ENCODE data around the gene TAF11. TPM values are rescaled to one million over a fixed set of nuclear protein-coding genes. Genes with fewer than 3 reads are reported as not detected.
A peak's percentile ranks its signal among the peaks of the same experiment; 100 is the strongest.
"Not testable (repeated sequence)": the region's sequence is repeated elsewhere in the genome, so short reads cannot be mapped to it uniquely, and the experiment has no call there.

Gene TAF11
- total RNA-seq, 1 experiment from 2014 or later, result 169 TPM

GRCh38 chr6:34885837-34886236 lies 2.0 kb downstream of the TAF11 start:
- DNase-seq, H3K27me3 ChIP-seq, H3K9me3 ChIP-seq, H3K4me3 ChIP-seq: not testable (repeated sequence)
- peaks cover 52% of the 10 kb centered on the region for H3K36me3 ChIP-seq

GRCh38 chr6:34884996-34885395 lies 2.8 kb downstream of the TAF11 start:
- Histone ChIP-seq H3K27me3 (no peaks in the 10 kb centered on the region), H3K4me3 (no peak overlapping the region), H3K9me3 (no peaks in the 10 kb centered on the region), H3K36me3 (peaks cover 60% of the 10 kb centered on the region)
- no peak for DNase-seq

GRCh38 chr6:34884073-34884472 lies 3.8 kb downstream of the TAF11 start:
- H3K27me3 ChIP-seq, DNase-seq, H3K9me3 ChIP-seq, H3K4me3 ChIP-seq: not testable (repeated sequence)
- peaks cover 68% of the 10 kb centered on the region for H3K36me3 ChIP-seq

GRCh38 chr6:34877869-34878485 lies 9.9 kb downstream of the TAF11 start:
- H3K36me3 ChIP-seq, result peaks cover 99% of the 10 kb centered on the region

GRCh38 chr6:34877259-34877658 lies 10.6 kb downstream of the TAF11 start:
- no peaks in the 10 kb centered on the region for H3K9me3 ChIP-seq
- no peak overlapping the region for H3K4me3 ChIP-seq
- DNase-seq, result no peak
- H3K36me3 ChIP-seq, result peaks cover 99% of the 10 kb centered on the region
- no peaks in the 10 kb centered on the region for H3K27me3 ChIP-seq

More at GRCh38 chr6:34877869-34878485, 9.9 kb downstream of the TAF11 start:
- DNase-seq, result no peak
- H3K9me3 ChIP-seq, result no peaks in the 10 kb centered on the region
- H3K4me3 ChIP-seq, result no peak overlapping the region
- H3K27me3 ChIP-seq, result no peaks in the 10 kb centered on the region

GRCh38 chr6:34876472-34876871 lies 11.4 kb downstream of the TAF11 start:
- no peak overlapping the region for H3K4me3 ChIP-seq
- DNase-seq, result no peak
- no peaks in the 10 kb centered on the region for H3K9me3 ChIP-seq
- H3K36me3 ChIP-seq, result peaks cover 99% of the 10 kb centered on the region
- H3K27me3 ChIP-seq, result no peaks in the 10 kb centered on the region

GRCh38 chr6:34875292-34876213 lies 12.3 kb downstream of the TAF11 start:
- H3K36me3 ChIP-seq, result peaks cover 99% of the 10 kb centered on the region
- no peak overlapping the region for H3K4me3 ChIP-seq
- H3K9me3 ChIP-seq, result no peaks in the 10 kb centered on the region
- H3K27me3 ChIP-seq, result no peaks in the 10 kb centered on the region
- no peak for DNase-seq

- Histone ChIP-seq H3K9me3 (no peaks in the 10 kb centered on the region), H3K36me3 (peaks cover 94% of the 10 kb centered on the region), H3K4me3 (no peak overlapping the region), H3K27me3 (no peaks in the 10 kb centered on the region)
- no peak for DNase-seq
These were observed 15.5 kb downstream of the TAF11 start for GRCh38 chr6:34872332-34872731.

GRCh38 chr6:34871853-34872252 lies 16.0 kb downstream of the TAF11 start:
- Histone ChIP-seq H3K27me3 (no peaks in the 10 kb centered on the region), H3K4me3 (no peak overlapping the region), H3K36me3 (peaks cover 94% of the 10 kb centered on the region), H3K9me3 (no peaks in the 10 kb centered on the region)
- DNase-seq, result no peak

GRCh38 chr6:34867484-34867883 lies 20.4 kb downstream of the TAF11 start:
- Histone ChIP-seq H3K4me3 (no peak overlapping the region), H3K27me3 (no peaks in the 10 kb centered on the region), H3K36me3 (peaks cover 88% of the 10 kb centered on the region), H3K9me3 (no peaks in the 10 kb centered on the region)
- DNase-seq, result no peak

GRCh38 chr6:34866509-34866908 lies 21.3 kb downstream of the TAF11 start:
- Histone ChIP-seq H3K27me3 (no peaks in the 10 kb centered on the region), H3K36me3 (peaks cover 80% of the 10 kb centered on the region), H3K4me3 (no peak overlapping the region), H3K9me3 (no peaks in the 10 kb centered on the region)
- no peak for DNase-seq

GRCh38 chr6:34865107-34865506 lies 22.7 kb downstream of the TAF11 start:
- no peak for DNase-seq
- H3K9me3 ChIP-seq, result no peaks in the 10 kb centered on the region
- no peak overlapping the region for H3K4me3 ChIP-seq
- H3K36me3 ChIP-seq, result peaks cover 80% of the 10 kb centered on the region
- no peaks in the 10 kb centered on the region for H3K27me3 ChIP-seq

GRCh38 chr6:34864007-34864406 lies 23.8 kb downstream of the TAF11 start:
- H3K9me3 ChIP-seq, result no peaks in the 10 kb centered on the region
- no peaks in the 10 kb centered on the region for H3K27me3 ChIP-seq
- DNase-seq, result no peak
- H3K4me3 ChIP-seq, result no peak overlapping the region
- peaks cover 81% of the 10 kb centered on the region for H3K36me3 ChIP-seq

- Histone ChIP-seq H3K27me3 (no peaks in the 10 kb centered on the region), H3K36me3 (peaks cover 87% of the 10 kb centered on the region)
- DNase-seq, result no peak
These were observed 27.1 kb downstream of the TAF11 start for GRCh38 chr6:34860776-34861175.

GRCh38 chr6:34859951-34860350 lies 27.9 kb downstream of the TAF11 start:
- Histone ChIP-seq H3K36me3 (peaks cover 87% of the 10 kb centered on the region), H3K27me3 (no peaks in the 10 kb centered on the region), H3K9me3 (no peaks in the 10 kb centered on the region), H3K4me3 (no peak overlapping the region)
- DNase-seq, result no peak

More at GRCh38 chr6:34860776-34861175, 27.1 kb downstream of the TAF11 start:
- H3K4me3 ChIP-seq, result no peak overlapping the region
- H3K9me3 ChIP-seq, result no peaks in the 10 kb centered on the region

GRCh38 chr6:34858681-34859080 lies 29.2 kb downstream of the TAF11 start:
- H3K36me3 ChIP-seq, result peaks cover 81% of the 10 kb centered on the region
- H3K9me3 ChIP-seq, result no peaks in the 10 kb centered on the region
- no peak overlapping the region for H3K4me3 ChIP-seq
- DNase-seq, result peak; percentile 36
- no peaks in the 10 kb centered on the region for H3K27me3 ChIP-seq

GRCh38 chr6:34855463-34855862 lies 32.4 kb downstream of the TAF11 start:
- no peaks in the 10 kb centered on the region for H3K9me3 ChIP-seq
- H3K4me3 ChIP-seq, result no peak overlapping the region
- peaks cover 88% of the 10 kb centered on the region for H3K36me3 ChIP-seq
- DNase-seq, result no peak
- no peaks in the 10 kb centered on the region for H3K27me3 ChIP-seq

Measured in MG63 (cell line).